ENCODE measurements around the gene COL13A1. TPM values are rescaled to one million over a fixed set of nuclear protein-coding genes. Genes with fewer than 3 reads are reported as not detected.

The COL13A1 gene
- total and polyA plus RNA-seq, 11 donors, result 1.0 to 4.0 (median 1.7) TPM

GRCh38 chr10:69894156-69894555 lies 92.5 kb downstream of the COL13A1 start:
- no peaks in the 10 kb centered on the region for H3K36me3 ChIP-seq
- 86 to 95% (median 90%) methylated on average over 1 of the region's 1 CpG; no CpG with 5 or more reads in 1 of the 4 donors for WGBS, 4 donors
- DNase-seq (peak in 1 of 5 donors; percentile 37), ATAC-seq (no peak)
- no peak overlapping the region for H3K27ac ChIP-seq
- H3K27me3 ChIP-seq, result no peaks in the 10 kb centered on the region
- no peak overlapping the region for H3K4me3 ChIP-seq
- H3K4me1 ChIP-seq, result peaks cover 0 to 14% (median 2%) of the 10 kb centered on the region in 12 donors
- intact Hi-C loops (cut with DNase I), result no loop called here
- no peak for TF ChIP-seq CTCF (IDR thresholded peaks at IDR 0.05)
- H3K9me3 ChIP-seq, result no peaks in the 10 kb centered on the region

- intact Hi-C loops (cut with DNase I), result no loop called here
- peaks cover 0 to 14% (median 2%) of the 10 kb centered on the region in 12 donors for H3K4me1 ChIP-seq
- H3K27me3 ChIP-seq, result no peaks in the 10 kb centered on the region
- H3K9me3 ChIP-seq, result no peaks in the 10 kb centered on the region
- no peaks in the 10 kb centered on the region for H3K36me3 ChIP-seq
- peak in 1 of 4 donors; percentile 23 for ATAC-seq
- peak in 1 of 5 donors; percentile 33 for DNase-seq
- 76 to 82% (median 78%) methylated on average over 13 of the region's 13 CpGs for WGBS, 4 donors
- H3K4me3 ChIP-seq, result no peak overlapping the region
- H3K27ac ChIP-seq, result no peak overlapping the region
- TF ChIP-seq CTCF (IDR thresholded peaks at IDR 0.05) (no peak), POLR2A (IDR thresholded peaks at IDR 0.05) (no peak)
Observed at GRCh38 chr10:69895759-69896158, 94.1 kb downstream of the COL13A1 start.

DNA sequence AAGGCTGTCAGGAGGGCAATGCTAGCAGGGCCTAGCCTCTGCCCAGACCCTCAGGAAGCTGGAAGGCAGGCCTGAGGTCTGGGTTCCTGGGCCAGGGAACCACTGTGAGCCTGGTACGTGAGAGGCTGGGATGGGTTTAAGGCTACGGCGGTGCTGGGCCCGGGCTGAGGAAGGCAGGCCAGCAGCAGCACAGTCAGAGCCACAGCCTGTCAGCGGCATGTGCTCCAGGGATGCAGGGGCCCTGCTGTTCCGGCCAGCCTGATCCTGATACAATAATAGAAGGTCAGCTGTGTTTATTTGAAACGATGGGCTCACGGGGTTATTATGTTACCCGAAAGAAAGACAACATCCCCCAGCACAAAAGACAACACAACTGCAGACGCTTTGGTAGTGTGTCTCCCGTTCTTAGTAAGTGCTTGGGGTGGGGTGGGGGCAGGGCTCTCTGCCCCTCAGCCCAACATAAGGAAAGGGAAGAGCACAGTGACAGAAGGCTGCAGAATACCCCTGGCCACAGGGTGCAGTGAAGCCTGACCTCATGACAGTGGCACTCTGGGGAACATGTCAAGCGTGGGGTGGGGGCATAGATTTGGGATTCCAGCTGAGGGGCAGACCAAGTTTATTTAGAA lies 95.0 kb downstream of the COL13A1 start:
- 59 to 73% (median 71%) methylated on average over 11 to 12 of the region's 12 CpGs for WGBS, 4 donors
- TF ChIP-seq CTCF (IDR thresholded peaks at IDR 0.05), result no peak
- no peak for TF ChIP-seq POLR2A (IDR thresholded peaks at IDR 0.05)
- H3K4me3 ChIP-seq, result no peak overlapping the region
- ATAC-seq (peak in 2 of 4 donors; percentile 19 to 30), DNase-seq (no peak)
- H3K36me3 ChIP-seq, result no peaks in the 10 kb centered on the region
- peaks cover 0 to 14% (median 2%) of the 10 kb centered on the region in 12 donors for H3K4me1 ChIP-seq
- intact Hi-C loops (cut with DNase I), result no loop called here
- no peaks in the 10 kb centered on the region for H3K27me3 ChIP-seq
- peak overlapping the region in 1 of 12 donors; percentile 39 for H3K27ac ChIP-seq
- H3K9me3 ChIP-seq, result no peaks in the 10 kb centered on the region

DNA sequence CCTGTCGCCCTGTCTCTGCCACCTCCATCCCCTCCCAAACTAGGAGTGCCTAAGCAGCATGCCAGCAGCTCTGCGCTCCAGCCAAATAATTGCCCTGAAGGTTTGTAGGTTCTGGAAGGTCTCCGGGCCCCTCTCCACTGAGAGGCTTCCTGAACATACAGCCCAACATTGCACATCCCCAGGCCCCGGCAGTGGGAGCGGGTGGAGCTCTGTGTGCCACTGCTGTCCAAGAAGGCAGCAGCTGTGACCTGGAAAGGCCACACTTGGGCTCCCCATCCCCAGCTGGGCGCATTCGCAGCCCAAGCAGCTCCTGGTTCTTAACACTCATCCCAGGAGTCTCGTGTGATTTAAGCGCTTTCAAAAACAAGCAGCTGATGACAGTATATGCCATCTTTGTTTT lies 95.7 kb downstream of the COL13A1 start:
- 86 to 96% (median 92%) methylated on average over 9 of the region's 9 CpGs for WGBS, 4 donors
- H3K4me3 ChIP-seq, result no peak overlapping the region
- intact Hi-C loops (cut with DNase I), result no loop called here
- peaks cover 0 to 14% (median 3%) of the 10 kb centered on the region in 12 donors for H3K4me1 ChIP-seq
- H3K9me3 ChIP-seq, result no peaks in the 10 kb centered on the region
- DNase-seq (no peak), ATAC-seq (no peak)
- no peaks in the 10 kb centered on the region for H3K36me3 ChIP-seq
- no peak overlapping the region for H3K27ac ChIP-seq
- no peaks in the 10 kb centered on the region for H3K27me3 ChIP-seq
- TF ChIP-seq POLR2A (IDR thresholded peaks at IDR 0.05) (no peak), CTCF (IDR thresholded peaks at IDR 0.05) (no peak)
